Parathyroid adenoma (tissue), 2 donors: ENCODE results near the gene ZNF320.
"Not testable (repeated sequence)": the region's sequence is repeated elsewhere in the genome, so short reads cannot be mapped to it uniquely, and the experiment has no call there.

Experiments used
- H2AFZ ChIP-seq: fragments of 300-600 bp; sonication (generic); one replicate; pipeline ENCODE4 v1.7.0; 2017; ENCODE audit warnings: antibody characterized with exemption, mild to moderate bottlenecking
- H3K27ac ChIP-seq: fragments of 300-600 bp; sonication (generic); one replicate; pipeline ENCODE4 v1.7.0; 2017
- H3K27me3 ChIP-seq: fragments of 300-600 bp; sonication (generic); one replicate; pipeline ENCODE4 v1.7.0; 2017; ENCODE audit warnings: low read length; ENCODE audit not compliant: control insufficient read depth, insufficient read depth
- H3K36me3 ChIP-seq: fragments of 300-600 bp; sonication (generic); one replicate; pipeline ENCODE4 v1.7.0; 2017; ENCODE audit warnings: low read length; ENCODE audit not compliant: control insufficient read depth, insufficient read depth
- H3K4me1 ChIP-seq: fragments of 300-600 bp; sonication (generic); one replicate; pipeline ENCODE4 v1.7.0; 2017; ENCODE audit warnings: control low read depth
- H3K4me2 ChIP-seq: fragments of 300-600 bp; sonication (generic); one replicate; pipeline ENCODE4 v1.7.0; 2017; ENCODE audit warnings: low read length
- H3K4me3 ChIP-seq: fragments of 300-600 bp; sonication (generic); one replicate; pipeline ENCODE4 v1.7.0; 2017; ENCODE audit warnings: low read depth, low read length
- H3K79me2 ChIP-seq: fragments of 300-600 bp; sonication (generic); one replicate; pipeline ENCODE4 v1.7.0; 2017; ENCODE audit warnings: control low read depth
- H3K9ac ChIP-seq: fragments of 300-600 bp; sonication (generic); one replicate; pipeline ENCODE4 v1.7.0; 2017; ENCODE audit warnings: mild to moderate bottlenecking
- H3K9me3 ChIP-seq: fragments of 300-600 bp; sonication (generic); one replicate; pipeline ENCODE4 v1.7.0; 2017; ENCODE audit warnings: low read length; ENCODE audit not compliant: control insufficient read depth
- CTCF ChIP-seq: fragments of 300-600 bp; sonication (generic); IDR thresholded peaks from one replicate; pipeline ENCODE4 v1.7.0; 2017; ENCODE audit warnings: antibody characterized with exemption, mild to moderate bottlenecking
- donor health status: primary hyperparathyroidism.

Gene ZNF320

GRCh38 chr19:52901842-52902241 is 4.4 kb upstream of the ZNF320 start:
- no peak overlapping the region for H3K4me2 ChIP-seq

GRCh38 chr19:52898596-52898995 is 1.2 kb upstream of the ZNF320 start:
- H2AFZ ChIP-seq, H3K36me3 ChIP-seq, H3K4me3 ChIP-seq, H3K4me2 ChIP-seq, H3K27ac ChIP-seq, H3K79me2 ChIP-seq, H3K9me3 ChIP-seq, H3K9ac ChIP-seq, H3K4me1 ChIP-seq, H3K27me3 ChIP-seq: not testable (repeated sequence)

More at GRCh38 chr19:52901842-52902241, 4.4 kb upstream of the ZNF320 start:
- H3K4me3 ChIP-seq = no peak overlapping the region
- H2AFZ ChIP-seq = no peak overlapping the region
- TF ChIP-seq CTCF = no peak
- H3K27me3 ChIP-seq = no peaks in the 10 kb centered on the region
- no peak overlapping the region for H3K27ac ChIP-seq
- H3K79me2 ChIP-seq = no peaks in the 10 kb centered on the region
- H3K9ac ChIP-seq = no peak overlapping the region
- H3K36me3 ChIP-seq = no peaks in the 10 kb centered on the region
- H3K9me3 ChIP-seq = no peaks in the 10 kb centered on the region
- H3K4me1 ChIP-seq = no peaks in the 10 kb centered on the region

GRCh38 chr19:52898101-52898500 is 666 bp upstream of the ZNF320 start:
- no peak overlapping the region for H3K9ac ChIP-seq
- peak overlapping the region; percentile 88 for H3K4me2 ChIP-seq
- peak overlapping the region; percentile 68 for H2AFZ ChIP-seq
- H3K4me1 ChIP-seq = no peaks in the 10 kb centered on the region
- no peaks in the 10 kb centered on the region for H3K27me3 ChIP-seq
- no peaks in the 10 kb centered on the region for H3K9me3 ChIP-seq
- TF ChIP-seq CTCF = no peak
- H3K27ac ChIP-seq = no peak overlapping the region
- H3K79me2 ChIP-seq = no peaks in the 10 kb centered on the region
- H3K4me3 ChIP-seq = peak overlapping the region; percentile 91
- no peaks in the 10 kb centered on the region for H3K36me3 ChIP-seq

- no peaks in the 10 kb centered on the region for H3K9me3 ChIP-seq
- H3K36me3 ChIP-seq = no peaks in the 10 kb centered on the region
- H3K9ac ChIP-seq = no peak overlapping the region
- peak overlapping the region; percentile 68 for H2AFZ ChIP-seq
- H3K4me2 ChIP-seq = peak overlapping the region; percentile 88
- no peak for TF ChIP-seq CTCF
- no peaks in the 10 kb centered on the region for H3K79me2 ChIP-seq
- H3K27me3 ChIP-seq = no peaks in the 10 kb centered on the region
- H3K4me3 ChIP-seq = peak overlapping the region; percentile 91
- H3K4me1 ChIP-seq = no peaks in the 10 kb centered on the region
- H3K27ac ChIP-seq = peak overlapping the region; percentile 59
Measured at GRCh38 chr19:52896431-52897137, 851 bp downstream of the ZNF320 start.

- Histone ChIP-seq H3K4me1 (no peaks in the 10 kb centered on the region), H3K4me3 (no peak overlapping the region), H3K27ac (no peak overlapping the region), H3K27me3 (no peaks in the 10 kb centered on the region), H2AFZ (no peak overlapping the region), H3K79me2 (no peaks in the 10 kb centered on the region), H3K36me3 (no peaks in the 10 kb centered on the region), H3K9ac (no peak overlapping the region), H3K4me2 (no peak overlapping the region), H3K9me3 (no peaks in the 10 kb centered on the region)
- no peak for TF ChIP-seq CTCF
Measured at GRCh38 chr19:52891336-52891735, 6.1 kb downstream of the ZNF320 start.
